Measurements from ENCODE around the gene ALKBH6.
A peak's percentile ranks its signal among the peaks of the same experiment; 100 is the strongest.

The ALKBH6 gene

GRCh38 chr19:36030264-36031148, 16.5 kb upstream of the ALKBH6 start:
- DNase-seq = no peak

GRCh38 chr19:36028313-36029041, 14.5 kb upstream of the ALKBH6 start:
- DNase-seq = no peak

GRCh38 chr19:36027696-36028095, 13.7 kb upstream of the ALKBH6 start:
- no peak for DNase-seq

- DNase-seq = no peak
These were observed 12.3 kb upstream of the ALKBH6 start for GRCh38 chr19:36026091-36026876.

- DNase-seq = no peak
These were observed 11.5 kb upstream of the ALKBH6 start for GRCh38 chr19:36025541-36025940.

GRCh38 chr19:36023432-36023831, 9.4 kb upstream of the ALKBH6 start:
- DNase-seq = no peak

GRCh38 chr19:36019061-36019670, 5.2 kb upstream of the ALKBH6 start:
- DNase-seq = no peak

- DNase-seq = no peak
These were observed 567 bp downstream of the ALKBH6 start for GRCh38 chr19:36013280-36014011.

- DNase-seq = no peak
These were observed 3.6 kb downstream of the ALKBH6 start for GRCh38 chr19:36010402-36010801.

GRCh38 chr19:36009633-36010379, 4.2 kb downstream of the ALKBH6 start:
- DNase-seq = no peak

GRCh38 chr19:36009220-36009619, 4.8 kb downstream of the ALKBH6 start:
- peak; percentile 76 for DNase-seq

GRCh38 chr19:36008336-36008978, 5.6 kb downstream of the ALKBH6 start, which contains the start of gene SYNE4:
TSS of gene SYNE4 (minus strand) at chr19:36008813. CDS start at chr19:36008681, 132 bp downstream.
- DNase-seq = peak; percentile 13

- no peak for DNase-seq
These were observed 7.1 kb downstream of the ALKBH6 start for GRCh38 chr19:36006955-36007354.

GRCh38 chr19:36003284-36003683, 10.7 kb downstream of the ALKBH6 start:
- no peak for DNase-seq

- no peak for DNase-seq
These were observed 12.4 kb downstream of the ALKBH6 start for GRCh38 chr19:36001605-36002004.

GRCh38 chr19:35996777-35997176, 17.2 kb downstream of the ALKBH6 start:
- DNase-seq = no peak

GRCh38 chr19:35995048-35995993, 18.7 kb downstream of the ALKBH6 start, which contains the start of gene SDHAF1:
TSS of gene SDHAF1 (plus strand) at chr19:35995188. CDS start at chr19:35995275, 87 bp downstream.
- peak; percentile 97 for DNase-seq

GRCh38 chr19:35993923-35994598, 20.0 kb downstream of the ALKBH6 start:
- DNase-seq = no peak
